GM21576 (cell line): Measurements from ENCODE around the gene EPS15.
"Not testable (repeated sequence)": the region's sequence is repeated elsewhere in the genome, so short reads cannot be mapped to it uniquely, and the experiment has no call there.

Experiments used
- ATAC-seq: cut with Tn5 transposase; IDR thresholded peaks from one replicate; pipeline ENCODE4 v1.9.1; 2021; ENCODE audit warnings: mild to moderate bottlenecking, moderate library complexity; ENCODE audit not compliant: unreplicated experiment

The EPS15 gene

GRCh38 chr1:51344276-51344601, 174.8 kb downstream of the EPS15 start:
- ATAC-seq = no peak

- no peak for ATAC-seq
Measured at GRCh38 chr1:51343624-51344023, 175.4 kb downstream of the EPS15 start.

- ATAC-seq = no peak
Measured at GRCh38 chr1:51342591-51343206, 176.4 kb downstream of the EPS15 start.

GRCh38 chr1:51341876-51342496, 177.1 kb downstream of the EPS15 start:
- ATAC-seq = peak; percentile 77

GRCh38 chr1:51340380-51340779, 178.7 kb downstream of the EPS15 start:
- ATAC-seq = no peak

- no peak for ATAC-seq
Measured at GRCh38 chr1:51336711-51337110, 182.4 kb downstream of the EPS15 start.

GRCh38 chr1:51336004-51336403, 183.1 kb downstream of the EPS15 start:
- ATAC-seq = no peak

- ATAC-seq = peak; percentile 65
Measured at GRCh38 chr1:51331206-51332100, 187.6 kb downstream of the EPS15 start.

- ATAC-seq = no peak
Measured at GRCh38 chr1:51330331-51331201, 188.5 kb downstream of the EPS15 start, which contains the start of gene TTC39A. TTC39A (minus strand) TSS chr1:51330562; CDS start chr1:51330477, 85 bp downstream.

GRCh38 chr1:51329443-51330325, 189.4 kb downstream of the EPS15 start:
- ATAC-seq = no peak

GRCh38 chr1:51328926-51329325, 190.1 kb downstream of the EPS15 start:
- ATAC-seq = no peak

GRCh38 chr1:51328279-51328678, 190.8 kb downstream of the EPS15 start:
- ATAC-seq = no peak

- no peak for ATAC-seq
Measured at GRCh38 chr1:51327386-51327785, 191.7 kb downstream of the EPS15 start.

- ATAC-seq = no peak
Measured at GRCh38 chr1:51326839-51327238, 192.2 kb downstream of the EPS15 start.

- no peak for ATAC-seq
Measured at GRCh38 chr1:51325878-51326755, 192.9 kb downstream of the EPS15 start.

GRCh38 chr1:51325391-51325790, 193.7 kb downstream of the EPS15 start:
- ATAC-seq = no peak

- not testable (repeated sequence) for ATAC-seq
Measured at GRCh38 chr1:51325011-51325385, 194.1 kb downstream of the EPS15 start.

- no peak for ATAC-seq
Measured at GRCh38 chr1:51324251-51325010, 194.6 kb downstream of the EPS15 start.
